PC-9 (cell line): ENCODE results near the gene TBCK. TPM values are rescaled to one million over a fixed set of nuclear protein-coding genes. Genes with fewer than 3 reads are reported as not detected.

Experiments
- BruUV-seq: library from RNA; stranded (reverse); fragments of 400-500 nt; replicated peaks from 2 replicates; lab custom pipeline; 2021; lab: Mats Ljungman, UMichigan
- CTCF ChIA-PET: fragments of 300-600 bp; sonication (Branson Sonifier 250); formaldehyde crosslinking; loops from one replicate; lab custom pipeline; 2022; ENCODE audit warnings: antibody characterized with exemption; lab: Charles Lee
- POLR2A ChIA-PET: fragments of 300-600 bp; sonication (Branson Sonifier 250); formaldehyde crosslinking; loops from one replicate; lab custom pipeline; 2022; ENCODE audit warnings: antibody characterized with exemption; ENCODE audit not compliant: unreplicated experiment; lab: Charles Lee
- DNase-seq, 2 experiments: peaks; one replicate each; pipeline versions ENCODE4 v3.0.0 to v3.0.0-alpha.2; 2015 to 2022; ENCODE audit warnings: mixed read lengths in 1 of 2
- H2AFZ ChIP-seq: fragments of 200-600 bp; sonication (generic); 2 replicates; pipeline ENCODE4 v1.8.1; 2017; ENCODE audit warnings: antibody characterized with exemption
- H3F3A ChIP-seq: fragments of 200-600 bp; sonication (generic); 2 replicates; pipeline ENCODE4 v1.8.1; 2017; ENCODE audit warnings: antibody characterized with exemption, mild to moderate bottlenecking, low read depth; ENCODE audit not compliant: insufficient read depth
- H3K27ac ChIP-seq: fragments of 200-600 bp; sonication (generic); 2 replicates; pipeline ENCODE4 v1.6.1; 2016; ENCODE audit warnings: mixed run types
- H3K27me3 ChIP-seq: fragments of 200-600 bp; sonication (generic); 2 replicates; pipeline ENCODE4 v1.6.1; 2016; ENCODE audit warnings: low read depth, mixed run types; ENCODE audit not compliant: insufficient read depth
- H3K36me3 ChIP-seq: fragments of 200-600 bp; sonication (generic); 2 replicates; pipeline ENCODE4 v1.6.1; 2016; ENCODE audit warnings: low read depth, mixed run types
- H3K4me1 ChIP-seq: fragments of 200-600 bp; sonication (generic); replicated peaks from 2 replicates; pipeline ENCODE4 v1.6.1; 2016; ENCODE audit warnings: mixed run types; ENCODE audit not compliant: insufficient read depth
- H3K4me2 ChIP-seq: fragments of 200-600 bp; sonication (generic); 2 replicates; pipeline ENCODE4 v1.6.1; 2017; ENCODE audit warnings: mixed run types
- H3K4me3 ChIP-seq: fragments of 200-600 bp; sonication (generic); 2 replicates; pipeline ENCODE4 v1.6.1; 2016; ENCODE audit warnings: mixed run types
- H3K79me2 ChIP-seq: fragments of 200-600 bp; sonication (generic); 2 replicates; pipeline ENCODE4 v1.6.1; 2017; ENCODE audit warnings: low read depth, mixed run types
- H3K9me2 ChIP-seq: fragments of 200-600 bp; sonication (generic); 2 replicates; pipeline ENCODE4 v1.8.1; 2017; ENCODE audit warnings: mild to moderate bottlenecking; ENCODE audit not compliant: insufficient read depth
- H3K9me3 ChIP-seq: fragments of 200-600 bp; sonication (generic); 2 replicates; pipeline ENCODE4 v1.8.1; 2016; ENCODE audit warnings: low read depth; ENCODE audit not compliant: insufficient read depth
- H4K20me1 ChIP-seq: fragments of 200-600 bp; sonication (generic); 2 replicates; pipeline ENCODE4 v1.8.1; 2017; ENCODE audit not compliant: insufficient read depth
- EZH2 ChIP-seq: fragments of 200-600 bp; sonication (generic); IDR thresholded peaks from 2 replicates; pipeline ENCODE4 v1.8.0; 2017; ENCODE audit warnings: antibody characterized with exemption, low read depth
- intact Hi-C: fragments of 100-400 bp; cut with micrococcal nuclease; formaldehyde crosslinking; loops from one replicate; pipeline ENCODE4 v1.10.0; 2022; ENCODE audit not compliant: unreplicated experiment
- total RNA-seq: library from RNA; stranded (reverse); gene quantifications from 2 replicates; pipeline ENCODE4 v1.2.3, GENCODE V29; 2021
- TF ChIP-seq, protein P1 (sequence below): fragments of 200-600 bp; sonication (generic); conservative IDR thresholded peaks from 2 replicates; pipeline ENCODE4 v1.6.1; 2017; ENCODE audit warnings: mixed run types, antibody characterized with exemption, mild to moderate bottlenecking, moderate library complexity

The TBCK gene
- total RNA-seq, 1 experiment from 2014 or later: 18.7 TPM

DNA sequence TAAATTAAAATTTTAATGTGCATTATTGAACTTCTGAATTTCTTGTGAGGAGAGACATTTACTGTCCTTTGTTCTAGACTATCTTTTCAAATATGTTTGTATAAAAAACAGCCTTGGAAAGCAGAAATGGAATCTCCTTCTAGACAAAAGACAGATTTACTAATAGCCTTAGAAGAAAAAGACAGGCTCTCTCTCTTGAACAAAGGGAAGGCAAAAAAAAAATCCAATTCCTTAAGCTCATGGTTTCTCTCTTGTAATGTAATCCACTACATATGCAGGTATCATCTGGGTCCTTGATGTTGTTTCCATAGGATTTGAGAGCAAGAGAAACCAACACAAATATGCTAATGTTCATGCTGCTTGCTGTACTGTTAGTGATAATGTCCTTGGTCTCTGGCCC lies 106.0 kb downstream of the TBCK start:
- no peaks in the 10 kb centered on the region for H3K9me3 ChIP-seq
- no peaks in the 10 kb centered on the region for H4K20me1 ChIP-seq
- no peak overlapping the region for H2AFZ ChIP-seq
- H3K4me3 ChIP-seq: no peak overlapping the region
- no peaks in the 10 kb centered on the region for H3F3A ChIP-seq
- intact Hi-C loops: no loop called here
- POLR2A ChIA-PET: interaction anchor here (0.6 kb wide), 1 partner anchor 1068 kb away, joined by 4 read pairs; no protein-coding TSS in a partner anchor
- TF ChIP-seq, protein P1, sequence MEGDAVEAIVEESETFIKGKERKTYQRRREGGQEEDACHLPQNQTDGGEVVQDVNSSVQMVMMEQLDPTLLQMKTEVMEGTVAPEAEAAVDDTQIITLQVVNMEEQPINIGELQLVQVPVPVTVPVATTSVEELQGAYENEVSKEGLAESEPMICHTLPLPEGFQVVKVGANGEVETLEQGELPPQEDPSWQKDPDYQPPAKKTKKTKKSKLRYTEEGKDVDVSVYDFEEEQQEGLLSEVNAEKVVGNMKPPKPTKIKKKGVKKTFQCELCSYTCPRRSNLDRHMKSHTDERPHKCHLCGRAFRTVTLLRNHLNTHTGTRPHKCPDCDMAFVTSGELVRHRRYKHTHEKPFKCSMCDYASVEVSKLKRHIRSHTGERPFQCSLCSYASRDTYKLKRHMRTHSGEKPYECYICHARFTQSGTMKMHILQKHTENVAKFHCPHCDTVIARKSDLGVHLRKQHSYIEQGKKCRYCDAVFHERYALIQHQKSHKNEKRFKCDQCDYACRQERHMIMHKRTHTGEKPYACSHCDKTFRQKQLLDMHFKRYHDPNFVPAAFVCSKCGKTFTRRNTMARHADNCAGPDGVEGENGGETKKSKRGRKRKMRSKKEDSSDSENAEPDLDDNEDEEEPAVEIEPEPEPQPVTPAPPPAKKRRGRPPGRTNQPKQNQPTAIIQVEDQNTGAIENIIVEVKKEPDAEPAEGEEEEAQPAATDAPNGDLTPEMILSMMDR: no peak
- no peak for TF ChIP-seq EZH2
- H3K79me2 ChIP-seq: no peaks in the 10 kb centered on the region
- H3K36me3 ChIP-seq: no peaks in the 10 kb centered on the region
- no peaks in the 10 kb centered on the region for H3K9me2 ChIP-seq
- H3K4me1 ChIP-seq: no peaks in the 10 kb centered on the region
- DNase-seq: no peak
- H3K27ac ChIP-seq: no peak overlapping the region
- CTCF ChIA-PET: no interaction called here
- H3K4me2 ChIP-seq: no peak overlapping the region
- no peaks in the 10 kb centered on the region for H3K27me3 ChIP-seq
- BruUV-seq: no TSS peak

DNA sequence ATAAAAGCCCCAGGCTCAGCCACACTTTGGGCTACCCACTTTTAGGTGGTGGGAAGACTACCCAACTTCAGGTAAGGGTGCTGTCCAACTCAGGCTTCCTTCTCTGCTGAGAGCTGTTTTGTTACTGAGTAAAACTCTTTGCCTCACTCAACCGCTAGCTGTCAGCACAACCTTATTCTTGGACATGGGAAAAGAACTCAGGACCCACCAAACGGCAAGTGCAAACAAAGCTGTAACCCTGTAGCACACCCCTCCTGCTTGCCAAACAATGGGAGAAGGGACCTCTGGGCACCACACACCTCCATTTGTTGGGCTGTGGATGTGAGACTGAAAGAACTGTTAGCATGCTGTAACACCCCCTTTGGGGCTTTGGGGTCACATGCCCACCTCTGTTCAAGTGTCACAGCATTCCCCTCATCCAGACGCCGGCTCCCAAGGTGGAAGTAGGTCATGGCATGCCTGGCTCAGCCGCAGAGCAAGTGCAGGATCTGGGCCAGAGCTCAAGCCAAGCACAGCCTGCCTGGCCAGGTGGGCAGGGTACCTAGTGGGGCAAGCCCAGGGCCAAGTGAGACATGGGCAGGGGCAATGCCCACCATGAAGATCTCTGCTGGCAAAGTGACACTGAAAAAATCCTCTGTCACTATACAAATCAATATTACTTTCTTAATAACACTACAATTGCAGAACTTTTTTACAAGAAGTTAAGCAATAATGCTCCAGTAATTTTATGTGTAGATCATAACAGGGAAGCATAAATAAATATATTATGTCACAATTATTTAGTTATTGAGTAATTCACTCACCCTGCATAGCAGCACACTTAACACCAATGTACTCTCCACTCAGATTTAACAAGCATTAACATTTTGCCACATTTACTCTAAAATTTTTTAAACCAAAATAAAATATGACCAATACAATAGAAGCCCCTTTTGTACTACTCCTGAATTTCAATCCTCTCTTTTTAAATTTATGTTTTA lies 107.2 kb downstream of the TBCK start:
- no peaks in the 10 kb centered on the region for H3K9me3 ChIP-seq
- H2AFZ ChIP-seq: no peak overlapping the region
- no peaks in the 10 kb centered on the region for H3F3A ChIP-seq
- no peaks in the 10 kb centered on the region for H3K79me2 ChIP-seq
- TF ChIP-seq EZH2: no peak
- TF ChIP-seq, protein P1: no peak
- H3K4me3 ChIP-seq: no peak overlapping the region
- H3K27me3 ChIP-seq: no peaks in the 10 kb centered on the region
- no peaks in the 10 kb centered on the region for H4K20me1 ChIP-seq
- no peak overlapping the region for H3K4me2 ChIP-seq
- H3K9me2 ChIP-seq: no peaks in the 10 kb centered on the region
- H3K4me1 ChIP-seq: no peaks in the 10 kb centered on the region
- H3K27ac ChIP-seq: no peak overlapping the region
- ChIA-PET POLR2A (no interaction called here), CTCF (no interaction called here)
- intact Hi-C loops: loop anchor here (10.0 kb wide), 1 partner anchor 334 kb away; no protein-coding TSS in a partner anchor
- no peaks in the 10 kb centered on the region for H3K36me3 ChIP-seq
- no TSS peak for BruUV-seq
- no peak for DNase-seq

DNA sequence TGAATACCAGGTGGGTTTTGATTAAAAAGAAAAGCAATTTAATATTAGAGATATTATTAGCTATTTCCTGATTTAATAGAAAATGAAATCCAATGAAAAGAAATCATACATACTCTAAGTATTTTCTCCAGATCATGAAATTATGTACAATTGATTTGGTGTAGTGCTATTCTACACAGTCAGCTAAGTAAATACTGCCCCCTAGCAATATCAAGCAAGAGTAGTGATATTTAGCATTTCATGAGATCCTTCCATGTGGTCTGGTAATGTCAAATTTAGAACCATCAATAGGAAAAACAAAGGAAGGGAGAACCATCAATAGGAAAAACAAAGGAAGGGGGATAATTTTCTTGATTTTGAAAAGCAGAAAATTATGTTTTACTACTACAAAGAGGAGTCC lies 114.6 kb downstream of the TBCK start:
- Histone ChIP-seq H3K4me1 (no peaks in the 10 kb centered on the region), H3F3A (no peaks in the 10 kb centered on the region), H3K4me2 (no peak overlapping the region), H3K79me2 (no peaks in the 10 kb centered on the region), H3K9me2 (no peaks in the 10 kb centered on the region), H3K4me3 (no peak overlapping the region), H4K20me1 (no peaks in the 10 kb centered on the region), H3K27ac (no peak overlapping the region), H3K27me3 (no peaks in the 10 kb centered on the region), H3K9me3 (no peaks in the 10 kb centered on the region), H3K36me3 (no peaks in the 10 kb centered on the region), H2AFZ (no peak overlapping the region)
- ChIA-PET CTCF (no interaction called here), POLR2A (no interaction called here)
- intact Hi-C loops: loop anchor here (10.0 kb wide), 1 partner anchor 327 kb away; no protein-coding TSS in a partner anchor
- no peak for TF ChIP-seq EZH2
- TF ChIP-seq, protein P1: peak; percentile 52
- DNase-seq: no peak
- no TSS peak for BruUV-seq
